ENCODE data around the gene ATP2C2.

The ATP2C2 gene

DNA sequence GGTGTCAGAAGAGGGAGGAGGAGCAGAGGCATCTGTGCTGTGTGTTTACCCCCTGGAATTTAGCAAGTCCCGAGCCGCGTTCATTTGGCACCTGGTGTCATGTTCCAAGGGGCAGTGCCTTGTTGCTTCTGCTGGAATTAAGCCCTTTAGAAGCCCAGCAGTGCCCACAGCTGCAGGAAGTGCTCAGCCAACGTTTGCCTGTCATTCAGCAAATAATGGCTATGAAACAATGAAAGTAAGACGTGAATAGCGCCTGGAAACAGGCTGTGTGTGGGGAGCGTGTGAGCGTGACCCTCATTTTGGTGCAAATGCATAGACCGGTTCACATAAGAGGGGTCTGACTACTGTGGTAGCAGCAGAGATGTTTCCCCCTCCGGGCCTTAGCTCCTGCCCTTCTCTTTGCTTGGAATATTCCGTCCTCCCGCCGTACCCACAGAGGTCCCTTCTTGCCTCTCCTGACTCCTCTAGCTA is 5.8 kb upstream of the ATP2C2 start:
- ChIA-PET CTCF (no interaction called here), POLR2A (no interaction called here)
- 0 out of 2 replicates have a peak, but pooled peaks have one; percentile 39 for TF ChIP-seq ZSCAN16 (tag by site-specific recombination; IDR thresholded peaks at IDR 0.05)
- no peak for TF ChIP-seq ZFHX2 (tag by site-specific recombination; conservative IDR thresholded peaks at IDR 0.05)
- Histone ChIP-seq H3K4me3 (ENCODE audit: low read depth, low read length) (no peak overlapping the region), H3K36me3 (ENCODE audit: control insufficient read depth in 2 of 2, insufficient read depth in 1 of 2, low read length in 2 of 2) (no peaks in the 10 kb centered on the region), H3K4me1 (ENCODE audit: control insufficient read depth, insufficient read depth, low read length) (no peaks in the 10 kb centered on the region), H3K9me3 (ENCODE audit: control insufficient read depth, insufficient read depth, low read depth, low read length) (no peaks in the 10 kb centered on the region), H3K27ac (ENCODE audit: extremely low read depth, low read depth, low read length) (no peak overlapping the region)

GRCh38 chr16:84366208-84366607 is 2.1 kb upstream of the ATP2C2 start:
- ChIA-PET CTCF (interaction anchor here (0.7 kb wide), 1 partner anchor 505 kb away, joined by 3 read pairs; no protein-coding TSS in a partner anchor), POLR2A (no interaction called here)
- Histone ChIP-seq H3K9me3 (ENCODE audit: control insufficient read depth, insufficient read depth, low read depth, low read length) (no peaks in the 10 kb centered on the region), H3K36me3 (ENCODE audit: control insufficient read depth in 2 of 2, insufficient read depth in 1 of 2, low read length in 2 of 2) (no peaks in the 10 kb centered on the region), H3K27ac (ENCODE audit: extremely low read depth, low read depth, low read length) (no peak overlapping the region), H3K4me3 (ENCODE audit: low read depth, low read length) (no peak overlapping the region), H3K4me1 (ENCODE audit: control insufficient read depth, insufficient read depth, low read length) (no peaks in the 10 kb centered on the region; the same call in 1 of the 2 replicates)
- TF ChIP-seq ZNF24 (tag by site-specific recombination; IDR thresholded peaks at IDR 0.05) (no peak), ZNF530 (tag by site-specific recombination; IDR thresholded peaks at IDR 0.05; ENCODE audit: low read depth) (no peak), PRDM1 (tag by site-specific recombination; IDR thresholded peaks at IDR 0.05) (no peak), ZNF146 (tag by site-specific recombination; IDR thresholded peaks at IDR 0.05) (no peak), ZNF335 (tag by site-specific recombination; conservative IDR thresholded peaks at IDR 0.05) (no peak), ZNF645 (tag by site-specific recombination; IDR thresholded peaks at IDR 0.05) (no peak), ZNF473 (tag by site-specific recombination; IDR thresholded peaks at IDR 0.05) (no peak), ZNF623 (tag by site-specific recombination; IDR thresholded peaks at IDR 0.05) (no peak), GLIS2 (tag by site-specific recombination; IDR thresholded peaks at IDR 0.05) (no peak), ZNF548 (tag by site-specific recombination; IDR thresholded peaks at IDR 0.05) (no peak), ZNF571 (tag by site-specific recombination; IDR thresholded peaks at IDR 0.05) (no peak), ZNF175 (tag by site-specific recombination; IDR thresholded peaks at IDR 0.05) (no peak), ZNF302 (tag by site-specific recombination; IDR thresholded peaks at IDR 0.05; ENCODE audit: low read depth) (no peak), ZFP41 (tag by site-specific recombination; IDR thresholded peaks at IDR 0.05; ENCODE audit: borderline replicate concordance) (no peak), ZBTB10 (tag by site-specific recombination; IDR thresholded peaks at IDR 0.05) (no peak), ZNF157 (tag by site-specific recombination; IDR thresholded peaks at IDR 0.05) (no peak), ZNF10 (tag by site-specific recombination; IDR thresholded peaks at IDR 0.05) (no peak), KLF1 (tag by site-specific recombination; IDR thresholded peaks at IDR 0.05) (no peak)
- TF ChIP-seq, protein P1, sequence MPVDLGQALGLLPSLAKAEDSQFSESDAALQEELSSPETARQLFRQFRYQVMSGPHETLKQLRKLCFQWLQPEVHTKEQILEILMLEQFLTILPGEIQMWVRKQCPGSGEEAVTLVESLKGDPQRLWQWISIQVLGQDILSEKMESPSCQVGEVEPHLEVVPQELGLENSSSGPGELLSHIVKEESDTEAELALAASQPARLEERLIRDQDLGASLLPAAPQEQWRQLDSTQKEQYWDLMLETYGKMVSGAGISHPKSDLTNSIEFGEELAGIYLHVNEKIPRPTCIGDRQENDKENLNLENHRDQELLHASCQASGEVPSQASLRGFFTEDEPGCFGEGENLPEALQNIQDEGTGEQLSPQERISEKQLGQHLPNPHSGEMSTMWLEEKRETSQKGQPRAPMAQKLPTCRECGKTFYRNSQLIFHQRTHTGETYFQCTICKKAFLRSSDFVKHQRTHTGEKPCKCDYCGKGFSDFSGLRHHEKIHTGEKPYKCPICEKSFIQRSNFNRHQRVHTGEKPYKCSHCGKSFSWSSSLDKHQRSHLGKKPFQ (tag by site-specific recombination; IDR thresholded peaks at IDR 0.05), result no peak

Data from HEK293 (cell line).